Neural cell (in vitro differentiated cells): ENCODE data around the gene NME8. TPM values are rescaled to one million over a fixed set of nuclear protein-coding genes. Genes with fewer than 3 reads are reported as not detected.

Source experiments
- H2AFZ ChIP-seq: fragments of 200-600, 300-800 bp; sonication (generic), shearing (Covaris generic); 2 replicates; pipeline ENCODE4 v1.6.0; 2014; ENCODE audit warnings: low read depth, mild to moderate bottlenecking, antibody characterized with exemption, low read length, moderate library complexity
- H3F3A ChIP-seq: fragments of 200-600 bp; shearing (Covaris generic); 2 replicates; pipeline ENCODE4 v1.6.1; 2016; ENCODE audit warnings: mild to moderate bottlenecking, moderate library complexity, mixed read lengths, antibody characterized with exemption, low read length; ENCODE audit not compliant: insufficient read depth, poor library complexity, severe bottlenecking
- H3K27ac ChIP-seq: fragments of 200-600, 300-800 bp; sonication (generic), shearing (Covaris generic); 2 replicates; pipeline ENCODE4 v1.5.1; 2014; ENCODE audit warnings: mild to moderate bottlenecking, low read length, moderate library complexity
- H3K27me3 ChIP-seq: fragments of 300-800, 200-600 bp; sonication (generic), shearing (Covaris generic); 2 replicates; pipeline ENCODE4 v1.6.0; 2014; ENCODE audit warnings: mild to moderate bottlenecking, low read depth, low read length, moderate library complexity; ENCODE audit not compliant: insufficient read depth
- H3K36me3 ChIP-seq: fragments of 300-800, 200-600 bp; sonication (generic), shearing (Covaris generic); 2 replicates; pipeline ENCODE4 v1.5.1; 2014; ENCODE audit warnings: mild to moderate bottlenecking, antibody characterized with exemption, low read length, moderate library complexity; ENCODE audit not compliant: insufficient read depth
- H3K4me2 ChIP-seq: fragments of 300-800, 200-600 bp; sonication (generic), shearing (Covaris generic); 2 replicates; pipeline ENCODE4 v1.6.0; 2014; ENCODE audit warnings: mild to moderate bottlenecking, low read length
- H3K4me3 ChIP-seq: fragments of 300-800, 200-600 bp; sonication (generic), shearing (Covaris generic); 2 replicates; pipeline ENCODE4 v1.5.1; 2014; ENCODE audit warnings: mild to moderate bottlenecking, low read length, moderate library complexity
- H3K79me2 ChIP-seq: fragments of 200-600 bp; shearing (Covaris generic); replicated peaks from 2 replicates; pipeline ENCODE4 v1.6.0; 2014; ENCODE audit warnings: mild to moderate bottlenecking, low read length, moderate library complexity; ENCODE audit not compliant: insufficient read depth
- H3K9ac ChIP-seq: fragments of 300-800, 200-600 bp; sonication (generic), shearing (Covaris generic); 2 replicates; pipeline ENCODE4 v1.6.1; 2016; ENCODE audit warnings: mild to moderate bottlenecking, low read length, mixed read lengths
- H3K9me2 ChIP-seq: fragments of 200-600 bp; shearing (Covaris generic); 2 replicates; pipeline ENCODE4 v1.6.1; 2016; ENCODE audit warnings: mild to moderate bottlenecking, low read length, mixed read lengths; ENCODE audit not compliant: insufficient read depth
- H3K9me3 ChIP-seq: fragments of 200-600, 300-800 bp; sonication (generic), shearing (Covaris generic); 2 replicates; pipeline ENCODE4 v1.6.1; 2016; ENCODE audit warnings: mild to moderate bottlenecking, mixed run types, low read length, moderate library complexity, mixed read lengths
- H4K20me1 ChIP-seq: fragments of 200-600 bp; shearing (Covaris generic); 2 replicates; pipeline ENCODE4 v1.6.1; 2016; ENCODE audit warnings: mild to moderate bottlenecking, mixed run types; ENCODE audit not compliant: insufficient read depth
- CTCF ChIP-seq: fragments of 450-650 bp; IDR thresholded peaks from 2 replicates; pipeline ENCODE4 v1.5.1; 2014; ENCODE audit warnings: antibody characterized with exemption, mild to moderate bottlenecking, moderate library complexity; ENCODE audit not compliant: poor library complexity, severe bottlenecking
- EP300 ChIP-seq: fragments of 450-650 bp; conservative IDR thresholded peaks from 2 replicates; pipeline ENCODE4 v1.6.1; 2014; ENCODE audit warnings: antibody characterized with exemption, mild to moderate bottlenecking, moderate library complexity; ENCODE audit not compliant: poor library complexity, severe bottlenecking
- EZH2 ChIP-seq: fragments of 200-600, 300-800 bp; shearing (Covaris generic), sonication (generic); IDR thresholded peaks from 2 replicates; pipeline ENCODE4 v1.6.1; 2014; ENCODE audit warnings: antibody characterized with exemption, low read length, borderline replicate concordance, mild to moderate bottlenecking; ENCODE audit not compliant: insufficient read depth, poor library complexity, severe bottlenecking
- MXI1 ChIP-seq: fragments of 450-650 bp; conservative IDR thresholded peaks from 2 replicates; pipeline ENCODE4 v1.6.1; 2014; ENCODE audit warnings: antibody characterized with exemption, mild to moderate bottlenecking; ENCODE audit not compliant: poor library complexity, severe bottlenecking
- POLR2AphosphoS5 ChIP-seq: IDR thresholded peaks from 2 replicates; pipeline ENCODE4 v1.6.1; 2012
- RAD21 ChIP-seq: fragments of 450-650 bp; conservative IDR thresholded peaks from 2 replicates; pipeline ENCODE4 v1.6.1; 2014; ENCODE audit warnings: antibody characterized with exemption, mild to moderate bottlenecking, moderate library complexity
- REST ChIP-seq: IDR thresholded peaks from 2 replicates; pipeline ENCODE4 v1.6.1; 2012; ENCODE audit warnings: borderline replicate concordance
- SMC3 ChIP-seq: fragments of 450-650 bp; conservative IDR thresholded peaks from 2 replicates; pipeline ENCODE4 v1.6.1; 2014; ENCODE audit warnings: antibody characterized with exemption, mild to moderate bottlenecking, moderate library complexity; ENCODE audit not compliant: poor library complexity
- TAF1 ChIP-seq: IDR thresholded peaks from 2 replicates; pipeline ENCODE4 v1.6.1; 2012; ENCODE audit warnings: low read depth
- polyA plus RNA-seq: library from polyadenylated mRNA; depleted of rRNA; stranded (reverse); fragments of >200 nt; gene quantifications from 2 replicates; pipeline ENCODE4 v1.2.3, GENCODE V29; 2014

Gene NME8
- polyA plus RNA-seq, 1 donor from 2014 or later: not detected

- H3K27me3 ChIP-seq: no peaks in the 10 kb centered on the region
Measured at GRCh38 chr7:37817591-37817960, 30.8 kb upstream of the NME8 start.

GRCh38 chr7:37817996-37818720 is 30.2 kb upstream of the NME8 start:
- no peak overlapping the region for H3K27ac ChIP-seq
- TF ChIP-seq RAD21 (no peak), REST (no peak), EZH2 (no peak), EP300 (no peak), CTCF (no peak), MXI1 (no peak), TAF1 (no peak), SMC3 (no peak), POLR2AphosphoS5 (no peak)
- no peak overlapping the region for H3K4me3 ChIP-seq

More at GRCh38 chr7:37817591-37817960, 30.8 kb upstream of the NME8 start:
- Histone ChIP-seq H3K4me3 (no peak overlapping the region), H3K9ac (no peak overlapping the region), H3K4me2 (no peak overlapping the region), H2AFZ (no peak overlapping the region), H3K36me3 (no peaks in the 10 kb centered on the region), H3K27ac (no peak overlapping the region), H3K79me2 (no peaks in the 10 kb centered on the region), H3K9me2 (no peaks in the 10 kb centered on the region), H4K20me1 (no peaks in the 10 kb centered on the region), H3F3A (no peaks in the 10 kb centered on the region), H3K9me3 (peaks cover 5% of the 10 kb centered on the region)
- TF ChIP-seq REST (no peak), POLR2AphosphoS5 (no peak), RAD21 (no peak), MXI1 (no peak), EP300 (no peak)

More at GRCh38 chr7:37817996-37818720, 30.2 kb upstream of the NME8 start:
- H3K79me2 ChIP-seq: no peaks in the 10 kb centered on the region
- H3F3A ChIP-seq: no peaks in the 10 kb centered on the region
- H2AFZ ChIP-seq: no peak overlapping the region
- no peak overlapping the region for H3K4me2 ChIP-seq
- H3K9ac ChIP-seq: no peak overlapping the region
- H3K36me3 ChIP-seq: no peaks in the 10 kb centered on the region
- no peaks in the 10 kb centered on the region for H3K9me2 ChIP-seq
- peaks cover 5% of the 10 kb centered on the region for H3K9me3 ChIP-seq
- no peaks in the 10 kb centered on the region for H4K20me1 ChIP-seq
- H3K27me3 ChIP-seq: no peaks in the 10 kb centered on the region
